K562 (cell line): ENCODE data around the gene RPL26.

Experiments used
- NCOA1 ChIP-seq: fragments of 450-650 bp; IDR thresholded peaks from 2 replicates; pipeline ENCODE4 v1.6.1; 2016; ENCODE audit warnings: low read depth
- POLR2H ChIP-seq: IDR thresholded peaks from 2 replicates; pipeline ENCODE4 v1.6.1; 2016; ENCODE audit warnings: missing genetic modification characterization, low read depth, mild to moderate bottlenecking, control low read depth, missing compliant biosample characterization, moderate library complexity
- SAFB2 ChIP-seq: fragments of 200-400 bp; formaldehyde crosslinking; IDR thresholded peaks from 2 replicates; pipeline ENCODE4 v1.6.1; 2018; ENCODE audit warnings: borderline replicate concordance, low read length, low read depth, moderate library complexity; ENCODE audit not compliant: severe bottlenecking
- SMAD2 ChIP-seq: fragments of 150-350 bp; IDR thresholded peaks from 2 replicates; pipeline ENCODE4 v1.6.1; 2014; ENCODE audit warnings: low read depth, mild to moderate bottlenecking, low read length
- TAF1 ChIP-seq: IDR thresholded peaks from 2 replicates; pipeline ENCODE4 v1.6.1; 2011; ENCODE audit warnings: mild to moderate bottlenecking, low read length, moderate library complexity; ENCODE audit not compliant: insufficient read depth, control insufficient read depth, severe bottlenecking; ENCODE audit errors: extremely low read depth
- TEAD4 ChIP-seq, 2 experiments: sonication (generic) in 1 of 2; formaldehyde crosslinking in 1 of 2; IDR thresholded peaks; 2 replicates each; pipeline versions ENCODE4 v1.6.1 to v1.8.0; 2012 to 2022; ENCODE audit warnings: borderline replicate concordance in 1 of 2, inconsistent platforms in 1 of 2, low read length in 1 of 2, mild to moderate bottlenecking in 1 of 2, missing genetic modification reagents in 1 of 2
- ZNF696 ChIP-seq: fragments of 250-450 bp; sonication (Bioruptor Pico); conservative IDR thresholded peaks from 2 replicates; pipeline ENCODE4 v1.4.0; 2020; ENCODE audit warnings: mild to moderate bottlenecking, moderate library complexity
- ZNF785 ChIP-seq: fragments of 250-450 bp; sonication (Bioruptor Pico); IDR thresholded peaks from 2 replicates; pipeline ENCODE4 v1.4.0; 2020; ENCODE audit warnings: mild to moderate bottlenecking

GRCh38 chr17:8408371-8408770 lies 25.4 kb upstream of the RPL26 start:
- TF ChIP-seq TEAD4 (IDR thresholded peaks at IDR 0.05; ENCODE audit: low read length) (no peak), TEAD4 (CRISPR knock-in tag; IDR thresholded peaks at IDR 0.05; ENCODE audit: borderline replicate concordance) (no peak), SAFB2 (no peak), NCOA1 (no peak), POLR2H (tag) (no peak), SMAD2 (no peak), ZNF785 (CRISPR knock-in tag) (no peak), ZNF696 (CRISPR knock-in tag) (no peak), TAF1 (no peak)
